Esophagus squamous epithelium (tissue), 4 donors: Measurements from ENCODE around the gene CAMK1D.

ENCODE experiments used
- CTCF ChIP-seq, 6 experiments: fragments of 450-650 bp in 4 of 6; fragments of 200-600 bp in 2 of 6; sonication (generic) in 2 of 6; IDR thresholded peaks; one replicate each; pipeline ENCODE4 v1.5.1; 2016 to 2019; ENCODE audit warnings: antibody characterized with exemption in 6 of 6, mild to moderate bottlenecking in 4 of 6, moderate library complexity in 4 of 6
- POLR2A ChIP-seq, 4 donors: fragments of 450-650 bp; IDR thresholded peaks; one replicate each; pipeline ENCODE4 v1.6.1; 2017; ENCODE audit warnings: antibody characterized with exemption in 4 of 4, mild to moderate bottlenecking in 4 of 4, moderate library complexity in 3 of 4

GRCh38 chr10:12633776-12634620 is 284.7 kb downstream of the CAMK1D start:
- TF ChIP-seq CTCF (IDR thresholded peaks at IDR 0.05) (no peak), POLR2A (IDR thresholded peaks at IDR 0.05) (no peak)
